ENCODE data around the gene OR2V2. TPM values are rescaled to one million over a fixed set of nuclear protein-coding genes. Genes with fewer than 3 reads are reported as not detected.
"Not testable (repeated sequence)": the region's sequence is repeated elsewhere in the genome, so short reads cannot be mapped to it uniquely, and the experiment has no call there.

Gene OR2V2
- total RNA-seq, 1 experiment from 2014 or later, result not detected

DNA sequence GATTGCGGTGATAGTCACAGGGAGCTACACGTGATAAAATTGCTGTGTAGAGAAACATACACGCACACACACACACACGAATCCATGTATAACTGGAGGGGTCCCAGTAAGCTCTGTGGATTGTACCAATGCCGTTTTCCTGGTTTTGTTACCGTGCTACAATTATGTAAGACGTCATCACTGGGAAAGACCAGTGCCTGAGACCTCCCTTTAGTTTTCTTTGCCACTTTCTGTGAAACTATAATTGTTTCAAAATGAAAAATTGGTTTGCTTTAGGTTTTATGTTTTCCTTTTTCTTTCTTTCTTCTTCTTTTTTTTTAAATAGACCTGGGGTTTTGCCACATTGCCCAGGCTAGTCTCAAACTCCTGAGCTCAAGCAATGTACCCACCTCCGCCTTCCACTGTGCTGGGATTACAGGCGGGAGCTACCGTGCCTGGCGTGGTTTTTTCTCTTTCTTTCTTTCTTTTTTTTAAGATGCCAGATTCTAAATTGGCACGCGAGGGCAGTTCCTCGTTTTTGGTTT is 21.3 kb downstream of the OR2V2 start:
- Histone ChIP-seq H3K18ac (ENCODE audit: insufficient read length, low read depth, low read length) (no peak overlapping the region), H3K27ac (ENCODE audit: insufficient read length, low read depth, low read length) (no peak overlapping the region), H4K5ac (ENCODE audit: insufficient read length, low read depth, low read length) (no peak overlapping the region), H3K9ac (ENCODE audit: extremely low read depth, insufficient read length, low read length) (peak overlapping the region; percentile 2), H3K23ac (ENCODE audit: insufficient read length, low read depth, low read length) (no peak overlapping the region), H3K79me2 (ENCODE audit: insufficient read depth, low read length) (no peaks in the 10 kb centered on the region), H4K8ac (replicated peaks; ENCODE audit: insufficient read length, low read depth, low read length) (no peak overlapping the region), H2BK120ac (ENCODE audit: low read depth, low read length, poor library complexity, severe bottlenecking) (no peak overlapping the region), H3K4me2 (ENCODE audit: insufficient read depth, insufficient read length, low read length) (peak overlapping the region; percentile 89), H2BK15ac (ENCODE audit: low read depth, low read length) (no peak overlapping the region), H3K4ac (ENCODE audit: low read depth, low read length) (no peak overlapping the region), H2AK5ac (ENCODE audit: insufficient read length, low read length) (no peak overlapping the region), H3K27me3 (ENCODE audit: insufficient read depth, low read length) (peaks cover 10% of the 10 kb centered on the region), H3K23me2 (ENCODE audit: insufficient read length, low read depth, low read length, poor library complexity, severe bottlenecking) (peaks cover 17% of the 10 kb centered on the region), H4K20me1 (ENCODE audit: control insufficient read depth, insufficient read depth, insufficient read length) (no peaks in the 10 kb centered on the region), H3K56ac (ENCODE audit: insufficient read length, low read depth, low read length) (no peak overlapping the region), H2AFZ (ENCODE audit: low read length) (no peak overlapping the region), H3K79me1 (ENCODE audit: insufficient read depth, low read depth, low read length, poor library complexity, severe bottlenecking) (no peaks in the 10 kb centered on the region), H3T11ph (ENCODE audit: low read length) (no peak overlapping the region), H3K9me3 (ENCODE audit: control insufficient read depth, low read depth, low read length) (no peaks in the 10 kb centered on the region), H2BK5ac (ENCODE audit: insufficient read length, low read length) (no peak overlapping the region), H2BK12ac (ENCODE audit: insufficient read length, low read depth, low read length) (no peak overlapping the region), H3K4me1 (ENCODE audit: insufficient read depth, low read length) (peaks cover 3% of the 10 kb centered on the region; the same call in 1 of the 2 replicates), H3K14ac (ENCODE audit: insufficient read depth, low read length) (no peak overlapping the region), H4K91ac (ENCODE audit: insufficient read length, low read depth, low read length) (no peak overlapping the region), H2BK20ac (ENCODE audit: low read depth, low read length, poor library complexity, severe bottlenecking) (no peak overlapping the region)
- Mint-ChIP-seq H3K27ac (no peak overlapping the region), H3K4me1 (peaks cover 31 to 39% of the 10 kb centered on the region in 2 experiments), H3K9me3 (peaks cover 0 to 5% of the 10 kb centered on the region in 2 experiments; a peak in 1 of 5 replicates), H3K4me3 (peak overlapping the region; percentile 69 to 93), H3K27me3 (ENCODE audit: low read depth) (peaks cover 65% of the 10 kb centered on the region), H3K36me3 (ENCODE audit: insufficient read depth in 1 of 3, low read depth in 3 of 3) (no peaks in the 10 kb centered on the region; a peak in 1 of 7 replicates)
- no CpG with 5 or more reads among the region's 14 CpGs for WGBS (ENCODE audit: extremely low coverage, insufficient read length, low lambda C conversion rate)
- TF ChIP-seq, protein P1, sequence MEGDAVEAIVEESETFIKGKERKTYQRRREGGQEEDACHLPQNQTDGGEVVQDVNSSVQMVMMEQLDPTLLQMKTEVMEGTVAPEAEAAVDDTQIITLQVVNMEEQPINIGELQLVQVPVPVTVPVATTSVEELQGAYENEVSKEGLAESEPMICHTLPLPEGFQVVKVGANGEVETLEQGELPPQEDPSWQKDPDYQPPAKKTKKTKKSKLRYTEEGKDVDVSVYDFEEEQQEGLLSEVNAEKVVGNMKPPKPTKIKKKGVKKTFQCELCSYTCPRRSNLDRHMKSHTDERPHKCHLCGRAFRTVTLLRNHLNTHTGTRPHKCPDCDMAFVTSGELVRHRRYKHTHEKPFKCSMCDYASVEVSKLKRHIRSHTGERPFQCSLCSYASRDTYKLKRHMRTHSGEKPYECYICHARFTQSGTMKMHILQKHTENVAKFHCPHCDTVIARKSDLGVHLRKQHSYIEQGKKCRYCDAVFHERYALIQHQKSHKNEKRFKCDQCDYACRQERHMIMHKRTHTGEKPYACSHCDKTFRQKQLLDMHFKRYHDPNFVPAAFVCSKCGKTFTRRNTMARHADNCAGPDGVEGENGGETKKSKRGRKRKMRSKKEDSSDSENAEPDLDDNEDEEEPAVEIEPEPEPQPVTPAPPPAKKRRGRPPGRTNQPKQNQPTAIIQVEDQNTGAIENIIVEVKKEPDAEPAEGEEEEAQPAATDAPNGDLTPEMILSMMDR (conservative IDR thresholded peaks at IDR 0.05), result no peak
- no peak for DNase-seq

DNA sequence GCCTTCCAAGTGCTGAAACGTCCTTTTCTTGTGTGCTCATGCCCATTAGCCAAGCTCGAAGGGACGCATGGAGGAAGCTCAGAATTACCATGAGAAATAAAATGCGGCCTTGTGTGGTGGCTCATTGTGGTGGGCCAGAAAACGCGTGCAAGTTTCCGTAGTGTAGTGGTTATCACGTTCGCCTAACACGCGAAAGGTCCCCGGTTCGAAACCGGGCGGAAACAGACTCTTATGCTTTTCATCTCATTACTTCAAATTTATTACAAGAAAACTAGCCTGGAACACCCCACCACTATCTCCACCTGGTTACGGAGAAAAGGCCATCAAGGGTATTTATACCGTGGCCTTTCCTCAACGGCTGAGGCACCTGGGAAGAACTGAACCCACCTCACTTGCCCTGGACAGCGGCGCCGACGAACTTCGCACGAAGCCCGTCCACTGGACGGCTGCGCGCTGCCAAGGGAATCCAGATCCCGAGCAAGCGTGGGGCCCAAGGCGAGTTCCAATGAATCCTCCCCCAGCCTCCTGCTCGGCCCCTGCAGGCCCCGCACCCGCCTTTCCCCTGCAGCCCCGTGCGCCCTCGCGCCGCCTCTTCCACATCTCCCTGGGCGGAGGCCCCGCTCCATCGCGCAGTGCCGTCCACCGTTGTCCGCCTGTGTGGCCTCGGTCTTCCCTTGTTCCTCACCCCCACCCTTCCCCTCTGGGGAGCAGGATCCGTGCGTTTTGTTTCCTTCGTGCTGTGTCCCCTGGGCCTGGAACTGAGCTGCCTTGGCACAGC is 22.3 kb downstream of the OR2V2 start:
- H3K79me1 ChIP-seq (ENCODE audit: insufficient read depth, low read depth, low read length, poor library complexity, severe bottlenecking); H4K8ac ChIP-seq (replicated peaks; ENCODE audit: insufficient read length, low read depth, low read length); H3K23ac ChIP-seq (ENCODE audit: insufficient read length, low read depth, low read length); H2AK5ac ChIP-seq (ENCODE audit: insufficient read length, low read length); H3T11ph ChIP-seq (ENCODE audit: low read length); H2BK120ac ChIP-seq (ENCODE audit: low read depth, low read length, poor library complexity, severe bottlenecking); H3K27ac Mint-ChIP-seq; H4K20me1 ChIP-seq (ENCODE audit: control insufficient read depth, insufficient read depth, insufficient read length); H3K27ac ChIP-seq (ENCODE audit: insufficient read length, low read depth, low read length); H3K4ac ChIP-seq (ENCODE audit: low read depth, low read length); H2BK20ac ChIP-seq (ENCODE audit: low read depth, low read length, poor library complexity, severe bottlenecking); H3K9me3 Mint-ChIP-seq; H3K18ac ChIP-seq (ENCODE audit: insufficient read length, low read depth, low read length); H4K91ac ChIP-seq (ENCODE audit: insufficient read length, low read depth, low read length); H3K79me2 ChIP-seq (ENCODE audit: insufficient read depth, low read length); H3K14ac ChIP-seq (ENCODE audit: insufficient read depth, low read length); H4K5ac ChIP-seq (ENCODE audit: insufficient read length, low read depth, low read length); H2BK15ac ChIP-seq (ENCODE audit: low read depth, low read length); H3K9me3 ChIP-seq (ENCODE audit: control insufficient read depth, low read depth, low read length); H2BK5ac ChIP-seq (ENCODE audit: insufficient read length, low read length); H3K4me1 ChIP-seq (ENCODE audit: insufficient read depth, low read length); H3K56ac ChIP-seq (ENCODE audit: insufficient read length, low read depth, low read length); H2BK12ac ChIP-seq (ENCODE audit: insufficient read length, low read depth, low read length); H3K36me3 Mint-ChIP-seq (ENCODE audit: insufficient read depth in 1 of 3, low read depth in 3 of 3): not testable (repeated sequence)
- Histone ChIP-seq H2AFZ (ENCODE audit: low read length) (peak overlapping the region; percentile 1), H3K23me2 (ENCODE audit: insufficient read length, low read depth, low read length, poor library complexity, severe bottlenecking) (peaks cover 15% of the 10 kb centered on the region), H3K4me2 (ENCODE audit: insufficient read depth, insufficient read length, low read length) (peak overlapping the region; percentile 89), H3K27me3 (ENCODE audit: insufficient read depth, low read length) (peaks cover 10% of the 10 kb centered on the region), H3K9ac (ENCODE audit: extremely low read depth, insufficient read length, low read length) (peak overlapping the region; percentile 15)
- DNase-seq, result peak; percentile 81
- WGBS (ENCODE audit: extremely low coverage, insufficient read length, low lambda C conversion rate), result no CpG with 5 or more reads among the region's 50 CpGs
- Mint-ChIP-seq H3K4me1 (peaks cover 29 to 37% of the 10 kb centered on the region in 2 experiments), H3K4me3 (peak overlapping the region; percentile 69 to 93), H3K27me3 (ENCODE audit: low read depth) (peaks cover 68% of the 10 kb centered on the region)

Data from H9 (cell line).